Smooth muscle cell (in vitro differentiated cells): ENCODE measurements around the gene CYP4B1. TPM values are rescaled to one million over a fixed set of nuclear protein-coding genes. Genes with fewer than 3 reads are reported as not detected.

Experiments used
- DNase-seq: peaks from one replicate; lab custom pipeline; 2025; ENCODE audit not compliant: unreplicated experiment; lab: John Stamatoyannopoulos, UW
- H2AFZ ChIP-seq: fragments of 200-600 bp; sonication (generic); 2 replicates; pipeline ENCODE4 v1.6.0; 2016; ENCODE audit warnings: antibody characterized with exemption, low read depth, mild to moderate bottlenecking
- H3F3A ChIP-seq: fragments of 200-600 bp; sonication (generic); 2 replicates; pipeline ENCODE4 v1.6.0; 2017; ENCODE audit warnings: antibody characterized with exemption, low read depth
- H3K27ac ChIP-seq: fragments of 200-600 bp; sonication (generic); 2 replicates; pipeline ENCODE4 v1.5.1; 2016; ENCODE audit warnings: low read depth, mild to moderate bottlenecking
- H3K27me3 ChIP-seq: fragments of 200-600 bp; sonication (generic); 2 replicates; pipeline ENCODE4 v1.6.1; 2016; ENCODE audit warnings: low read depth, mild to moderate bottlenecking
- H3K36me3 ChIP-seq: fragments of 200-600 bp; sonication (generic); 2 replicates; pipeline ENCODE4 v1.5.1; 2016; ENCODE audit warnings: low read depth
- H3K4me1 ChIP-seq: fragments of 200-600 bp; sonication (generic); 2 replicates; pipeline ENCODE4 v1.5.1; 2016; ENCODE audit warnings: low read depth
- H3K4me2 ChIP-seq: fragments of 200-600 bp; sonication (generic); 2 replicates; pipeline ENCODE4 v1.6.0; 2016; ENCODE audit warnings: mild to moderate bottlenecking
- H3K4me3 ChIP-seq: fragments of 200-600 bp; sonication (generic); 2 replicates; pipeline ENCODE4 v1.5.1; 2016; ENCODE audit warnings: mild to moderate bottlenecking
- H3K79me2 ChIP-seq: fragments of 200-600 bp; sonication (generic); 2 replicates; pipeline ENCODE4 v1.6.0; 2016; ENCODE audit warnings: low read depth, mild to moderate bottlenecking
- H3K9ac ChIP-seq: fragments of 200-600 bp; sonication (generic); 2 replicates; pipeline ENCODE4 v1.6.0; 2016; ENCODE audit warnings: low read depth
- H3K9me3 ChIP-seq: fragments of 200-600 bp; sonication (generic); replicated peaks from 2 replicates; pipeline ENCODE4 v1.5.1; 2016; ENCODE audit warnings: low read depth
- H4K20me1 ChIP-seq: fragments of 200-600 bp; sonication (generic); 2 replicates; pipeline ENCODE4 v1.6.0; 2016; ENCODE audit warnings: low read depth
- CTCF ChIP-seq: fragments of 200-600 bp; sonication (generic); IDR thresholded peaks from 2 replicates; pipeline ENCODE4 v1.5.1; 2017; ENCODE audit warnings: borderline replicate concordance, mild to moderate bottlenecking, antibody characterized with exemption; ENCODE audit not compliant: insufficient read depth, poor library complexity, severe bottlenecking
- WGBS: methylation state at CpG from one replicate; pipeline ENCODE4 v1.1.7; 2016; ENCODE audit warnings: low lambda C conversion rate; 5-methylcytosine and 5-hydroxymethylcytosine counted together
- polyA plus RNA-seq: library from polyadenylated mRNA; unstranded; fragments of >200 nt; fragmentation: Nextera tagmentation; extraction: Ambion mirVana; gene quantifications from 2 replicates; pipeline ENCODE4 v1.2.1, GENCODE V29; 2016
- total RNA-seq: library from RNA; depleted of rRNA; stranded (reverse); fragments of >200 nt; gene quantifications from 2 replicates; pipeline ENCODE4 v1.2.3, GENCODE V29; 2014

CYP4B1 gene
- total and polyA plus RNA-seq, 2 experiments from 2014 or later: not detected

DNA sequence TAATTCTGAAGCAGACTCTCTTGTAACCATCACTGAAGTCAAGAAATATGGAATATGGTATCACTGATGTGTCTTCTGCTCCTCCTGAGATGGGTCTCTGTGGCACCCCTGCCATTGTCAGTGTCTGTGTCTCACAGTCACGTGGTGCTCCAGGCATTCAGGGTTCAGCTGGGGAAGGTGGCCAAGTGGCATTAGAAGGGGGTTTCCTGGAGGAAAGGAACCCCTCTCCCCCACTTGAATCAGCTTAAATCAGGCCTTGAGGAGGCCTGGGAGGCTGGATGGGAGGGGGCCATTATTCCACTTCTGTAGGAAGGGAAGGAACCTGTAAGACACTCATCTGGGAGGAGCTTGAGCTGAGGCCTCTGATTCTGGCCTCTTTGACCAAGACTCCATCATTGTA, 20.5 kb downstream of the CYP4B1 start:
- no peaks in the 10 kb centered on the region for H3K79me2 ChIP-seq
- TF ChIP-seq CTCF: no peak
- H3F3A ChIP-seq: no peaks in the 10 kb centered on the region
- no peak overlapping the region for H3K27ac ChIP-seq
- no peaks in the 10 kb centered on the region for H3K9me3 ChIP-seq
- WGBS: 88% methylated on average over 1 of the region's 1 CpG
- peaks cover 8% of the 10 kb centered on the region for H3K4me1 ChIP-seq
- H3K36me3 ChIP-seq: no peaks in the 10 kb centered on the region
- H3K4me3 ChIP-seq: no peak overlapping the region
- H4K20me1 ChIP-seq: no peaks in the 10 kb centered on the region
- H3K9ac ChIP-seq: no peak overlapping the region
- H2AFZ ChIP-seq: no peak overlapping the region
- no peak overlapping the region for H3K4me2 ChIP-seq
- DNase-seq: no peak
- no peaks in the 10 kb centered on the region for H3K27me3 ChIP-seq

DNA sequence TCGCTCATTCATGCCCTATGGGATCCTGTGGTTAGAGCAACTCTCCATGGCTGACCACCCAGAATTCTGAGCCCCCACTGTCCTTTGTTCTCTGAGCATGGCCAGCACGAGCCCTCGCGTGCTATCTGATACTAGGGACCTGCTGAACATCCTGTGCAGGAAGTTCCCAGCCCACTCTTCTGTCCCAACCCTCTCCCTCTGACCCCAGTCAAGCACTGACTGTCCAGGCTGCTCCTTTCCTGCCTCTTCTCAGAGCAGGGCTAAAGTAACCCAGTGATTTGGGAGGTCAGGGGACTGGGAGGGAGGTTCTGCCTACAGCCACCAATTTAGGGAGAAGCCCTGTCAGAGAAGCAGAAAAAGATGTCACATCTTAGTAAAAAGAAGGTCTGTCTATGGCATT, 21.2 kb downstream of the CYP4B1 start:
- TF ChIP-seq CTCF: no peak
- Histone ChIP-seq H3K9me3 (no peaks in the 10 kb centered on the region), H3K27ac (no peak overlapping the region), H3K4me3 (no peak overlapping the region), H3K9ac (no peak overlapping the region), H3K4me1 (peaks cover 8% of the 10 kb centered on the region), H4K20me1 (no peaks in the 10 kb centered on the region), H3K79me2 (no peaks in the 10 kb centered on the region), H3K27me3 (no peaks in the 10 kb centered on the region), H3K36me3 (no peaks in the 10 kb centered on the region), H3K4me2 (no peak overlapping the region), H2AFZ (no peak overlapping the region), H3F3A (no peaks in the 10 kb centered on the region)
- WGBS: 93% methylated on average over 4 of the region's 4 CpGs
- no peak for DNase-seq

- H3K9me3 ChIP-seq: no peaks in the 10 kb centered on the region
- WGBS: 84% methylated on average over 5 of the region's 5 CpGs
- no peaks in the 10 kb centered on the region for H3K27me3 ChIP-seq
Measured at GRCh38 chr1:46820560-46821060, 21.8 kb downstream of the CYP4B1 start.

More at GRCh38 chr1:46820560-46821060, 21.8 kb downstream of the CYP4B1 start:
- H3K27ac ChIP-seq: no peak overlapping the region
- H4K20me1 ChIP-seq: no peaks in the 10 kb centered on the region
- H3K4me1 ChIP-seq: peaks cover 8% of the 10 kb centered on the region
- H3F3A ChIP-seq: no peaks in the 10 kb centered on the region
- no peak overlapping the region for H3K4me3 ChIP-seq
- H3K79me2 ChIP-seq: no peaks in the 10 kb centered on the region
- no peaks in the 10 kb centered on the region for H3K36me3 ChIP-seq
- no peak overlapping the region for H2AFZ ChIP-seq
- H3K4me2 ChIP-seq: no peak overlapping the region
- DNase-seq: no peak
- no peak overlapping the region for H3K9ac ChIP-seq
- no peak for TF ChIP-seq CTCF
